Measurements from ENCODE around the gene TBR1. TPM values are rescaled to one million over a fixed set of nuclear protein-coding genes. Genes with fewer than 3 reads are reported as not detected.

Gene TBR1
- total RNA-seq, 2 experiments from 2014 or later = not detected

DNA sequence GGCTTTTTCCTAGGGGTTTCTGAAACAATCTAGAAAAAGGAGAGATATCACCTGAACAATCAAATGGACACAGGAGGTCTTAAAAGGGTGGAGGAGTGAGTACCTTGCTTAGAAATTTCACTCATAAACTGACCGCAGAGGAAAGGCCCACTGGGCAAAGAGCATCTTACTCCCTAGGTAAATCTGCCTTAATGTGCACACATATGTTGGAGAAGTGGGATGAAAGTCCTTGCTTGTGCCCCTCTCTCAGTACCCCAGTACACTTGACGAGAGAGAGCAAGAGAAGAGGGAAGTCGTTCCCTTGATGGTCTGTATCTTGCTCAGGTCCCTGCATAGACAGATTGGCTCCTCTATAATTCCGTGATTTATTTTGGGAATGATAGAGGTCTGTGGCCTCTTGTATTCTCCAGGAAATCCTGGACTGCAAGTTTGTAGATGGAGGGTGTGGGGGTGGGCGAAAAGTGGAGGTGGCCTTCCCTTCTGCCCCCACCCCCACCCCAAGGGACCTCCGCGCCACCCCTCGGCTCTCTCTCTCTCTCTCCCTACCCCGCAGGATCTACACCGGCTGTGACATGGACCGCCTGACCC lies 6.8 kb downstream of the TBR1 start:
- Mint-ChIP-seq H3K4me1 (ENCODE audit: low read depth) (peaks cover 39% of the 10 kb centered on the region), H3K27ac (no peak overlapping the region), H3K4me3 (no peak overlapping the region), H3K27me3 (peaks cover 83% of the 10 kb centered on the region), H3K9me3 (no peaks in the 10 kb centered on the region), H3K36me3 (ENCODE audit: low read depth) (peaks cover 9% of the 10 kb centered on the region)
- POLR2A ChIA-PET = no interaction called here
- CTCF ChIA-PET = no interaction called here
- DNase-seq = no peak
- TF ChIP-seq, protein P1, sequence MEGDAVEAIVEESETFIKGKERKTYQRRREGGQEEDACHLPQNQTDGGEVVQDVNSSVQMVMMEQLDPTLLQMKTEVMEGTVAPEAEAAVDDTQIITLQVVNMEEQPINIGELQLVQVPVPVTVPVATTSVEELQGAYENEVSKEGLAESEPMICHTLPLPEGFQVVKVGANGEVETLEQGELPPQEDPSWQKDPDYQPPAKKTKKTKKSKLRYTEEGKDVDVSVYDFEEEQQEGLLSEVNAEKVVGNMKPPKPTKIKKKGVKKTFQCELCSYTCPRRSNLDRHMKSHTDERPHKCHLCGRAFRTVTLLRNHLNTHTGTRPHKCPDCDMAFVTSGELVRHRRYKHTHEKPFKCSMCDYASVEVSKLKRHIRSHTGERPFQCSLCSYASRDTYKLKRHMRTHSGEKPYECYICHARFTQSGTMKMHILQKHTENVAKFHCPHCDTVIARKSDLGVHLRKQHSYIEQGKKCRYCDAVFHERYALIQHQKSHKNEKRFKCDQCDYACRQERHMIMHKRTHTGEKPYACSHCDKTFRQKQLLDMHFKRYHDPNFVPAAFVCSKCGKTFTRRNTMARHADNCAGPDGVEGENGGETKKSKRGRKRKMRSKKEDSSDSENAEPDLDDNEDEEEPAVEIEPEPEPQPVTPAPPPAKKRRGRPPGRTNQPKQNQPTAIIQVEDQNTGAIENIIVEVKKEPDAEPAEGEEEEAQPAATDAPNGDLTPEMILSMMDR (IDR thresholded peaks at IDR 0.05) = no peak
- intact Hi-C loops (cut with micrococcal nuclease) = no loop called here
- ATAC-seq = peak; percentile 18

DNA sequence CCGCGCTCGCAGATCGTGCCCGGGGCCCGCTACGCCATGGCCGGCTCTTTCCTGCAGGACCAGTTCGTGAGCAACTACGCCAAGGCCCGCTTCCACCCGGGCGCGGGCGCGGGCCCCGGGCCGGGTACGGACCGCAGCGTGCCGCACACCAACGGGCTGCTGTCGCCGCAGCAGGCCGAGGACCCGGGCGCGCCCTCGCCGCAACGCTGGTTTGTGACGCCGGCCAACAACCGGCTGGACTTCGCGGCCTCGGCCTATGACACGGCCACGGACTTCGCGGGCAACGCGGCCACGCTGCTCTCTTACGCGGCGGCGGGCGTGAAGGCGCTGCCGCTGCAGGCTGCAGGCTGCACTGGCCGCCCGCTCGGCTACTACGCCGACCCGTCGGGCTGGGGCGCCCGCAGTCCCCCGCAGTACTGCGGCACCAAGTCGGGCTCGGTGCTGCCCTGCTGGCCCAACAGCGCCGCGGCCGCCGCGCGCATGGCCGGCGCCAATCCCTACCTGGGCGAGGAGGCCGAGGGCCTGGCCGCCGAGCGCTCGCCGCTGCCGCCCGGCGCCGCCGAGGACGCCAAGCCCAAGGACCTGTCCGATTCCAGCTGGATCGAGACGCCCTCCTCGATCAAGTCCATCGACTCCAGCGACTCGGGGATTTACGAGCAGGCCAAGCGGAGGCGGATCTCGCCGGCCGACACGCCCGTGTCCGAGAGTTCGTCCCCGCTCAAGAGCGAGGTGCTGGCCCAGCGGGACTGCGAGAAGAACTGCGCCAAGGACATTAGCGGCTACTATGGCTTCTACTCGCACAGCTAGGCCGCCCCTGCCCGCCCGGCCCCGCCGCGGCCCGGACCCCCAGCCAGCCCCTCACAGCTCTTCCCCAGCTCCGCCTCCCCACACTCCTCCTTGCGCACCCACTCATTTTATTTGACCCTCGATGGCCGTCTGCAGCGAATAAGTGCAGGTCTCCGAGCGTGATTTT lies 7.6 kb downstream of the TBR1 start:
- ChIA-PET POLR2A (no interaction called here), CTCF (interaction anchor here (0.7 kb wide), 1 partner anchor 527 kb away, joined by 3 read pairs; no protein-coding TSS in a partner anchor)
- peak; percentile 26 for ATAC-seq
- Mint-ChIP-seq H3K36me3 (ENCODE audit: low read depth) (peaks cover 9% of the 10 kb centered on the region), H3K4me1 (ENCODE audit: low read depth) (peaks cover 34% of the 10 kb centered on the region), H3K27ac (peak overlapping the region; percentile 44), H3K4me3 (peak overlapping the region; percentile 62), H3K27me3 (peaks cover 80% of the 10 kb centered on the region), H3K9me3 (no peaks in the 10 kb centered on the region)
- no peak for DNase-seq
- TF ChIP-seq, protein P1 (IDR thresholded peaks at IDR 0.05) = no peak
- intact Hi-C loops (cut with micrococcal nuclease) = no loop called here

DNA sequence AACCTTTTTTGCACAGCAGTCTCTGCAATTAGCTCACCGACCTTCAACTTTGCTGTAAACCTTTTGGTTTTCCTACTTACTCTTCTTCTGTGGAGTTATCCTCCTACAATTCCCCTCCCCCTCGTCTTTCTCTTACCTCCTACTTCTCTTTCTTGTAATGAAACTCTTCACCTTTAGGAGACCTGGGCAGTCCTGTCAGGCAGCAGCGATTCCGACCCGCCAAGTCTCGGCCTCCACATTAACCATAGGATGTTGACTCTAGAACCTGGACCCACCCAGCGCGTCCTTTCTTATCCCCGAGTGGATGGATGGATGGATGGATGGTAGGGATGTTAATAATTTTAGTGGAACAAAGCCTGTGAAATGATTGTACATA lies 8.3 kb downstream of the TBR1 start:
- CTCF ChIA-PET = interaction anchor here (0.7 kb wide), 1 partner anchor 527 kb away, joined by 3 read pairs; no protein-coding TSS in a partner anchor
- POLR2A ChIA-PET = no interaction called here
- peaks cover 9% of the 10 kb centered on the region for H3K36me3 Mint-ChIP-seq (ENCODE audit: low read depth)
- H3K27me3 Mint-ChIP-seq = peaks cover 82% of the 10 kb centered on the region
- TF ChIP-seq, protein P1 (IDR thresholded peaks at IDR 0.05) = no peak
- H3K9me3 Mint-ChIP-seq = no peaks in the 10 kb centered on the region
- H3K27ac Mint-ChIP-seq = peak overlapping the region; percentile 44
- intact Hi-C loops (cut with micrococcal nuclease) = no loop called here
- peak overlapping the region; percentile 62 for H3K4me3 Mint-ChIP-seq
- H3K4me1 Mint-ChIP-seq (ENCODE audit: low read depth) = peaks cover 27% of the 10 kb centered on the region
- no peak for DNase-seq
- no peak for ATAC-seq

DNA sequence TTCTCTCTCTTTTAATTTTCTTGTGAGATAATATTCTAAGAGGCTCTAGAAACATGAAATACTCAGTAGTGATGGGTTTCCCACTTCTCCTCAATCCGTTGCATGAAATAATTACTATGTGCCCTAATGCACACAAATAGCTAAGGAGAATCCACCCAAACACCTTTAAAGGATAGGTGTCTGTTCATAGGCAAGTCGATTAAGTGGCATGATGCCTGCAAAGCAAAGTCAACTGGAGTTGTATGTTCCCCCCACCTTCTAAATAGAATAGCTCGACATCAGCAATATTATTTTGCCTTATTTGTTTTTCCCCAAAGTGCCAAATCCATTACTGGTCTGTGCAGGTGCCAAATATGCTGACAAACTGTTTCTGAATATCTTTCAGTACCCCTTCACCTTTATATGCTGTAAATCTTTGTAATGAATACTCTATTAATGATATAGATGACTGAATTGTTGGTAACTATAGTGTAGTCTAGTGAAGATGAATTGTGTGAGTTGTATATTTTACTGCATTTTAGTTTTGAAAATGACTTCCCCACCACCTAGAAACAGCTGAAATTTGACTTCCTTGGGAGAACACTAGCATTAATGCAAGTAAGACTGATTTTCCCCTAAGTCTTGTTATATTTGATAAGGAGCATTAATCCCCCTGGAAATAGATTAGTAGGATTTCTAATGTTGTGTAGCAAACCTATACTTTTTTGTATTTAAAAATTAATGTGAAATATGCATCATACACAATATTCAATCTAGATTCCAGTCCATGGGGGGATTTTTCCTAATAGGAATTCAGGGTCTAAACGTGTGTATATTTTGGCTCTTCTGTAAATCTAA lies 9.0 kb downstream of the TBR1 start:
- Mint-ChIP-seq H3K27ac (no peak overlapping the region), H3K4me1 (ENCODE audit: low read depth) (peaks cover 27% of the 10 kb centered on the region), H3K27me3 (peaks cover 79% of the 10 kb centered on the region), H3K4me3 (no peak overlapping the region), H3K36me3 (ENCODE audit: low read depth) (peaks cover 9% of the 10 kb centered on the region), H3K9me3 (no peaks in the 10 kb centered on the region)
- ATAC-seq (no peak), DNase-seq (no peak)
- ChIA-PET POLR2A (interaction anchor here (1.0 kb wide), 1 partner anchor 9 kb away, joined by 4 read pairs; the partner anchor contains the start of gene TBR1), CTCF (interaction anchor here (0.7 kb wide), 1 partner anchor 526 kb away, joined by 3 read pairs; no protein-coding TSS in a partner anchor)
- intact Hi-C loops (cut with micrococcal nuclease) = no loop called here
- TF ChIP-seq, protein P1 (IDR thresholded peaks at IDR 0.05) = no peak
